H1 (cell line): ENCODE data around the gene PPP1R1A. TPM values are rescaled to one million over a fixed set of nuclear protein-coding genes. Genes with fewer than 3 reads are reported as not detected.
A peak's percentile ranks its signal among the peaks of the same experiment; 100 is the strongest.

Experiments used
- CTCF ChIA-PET: fragments of 300-600 bp; sonication (Branson Sonifier 250); formaldehyde crosslinking; loops from one replicate; lab custom pipeline; 2021; ENCODE audit not compliant: partially characterized antibody; lab: Charles Lee
- POLR2A ChIA-PET: fragments of 300-600 bp; sonication (Branson Sonifier 250); formaldehyde crosslinking; loops from one replicate; lab custom pipeline; 2021; ENCODE audit warnings: inconsistent platforms; ENCODE audit not compliant: partially characterized antibody; lab: Charles Lee
- DNase-seq, 2 experiments: peaks; one replicate each; pipeline versions ENCODE4 v3.0.0 to v3.0.0-alpha.2; 2010 to 2022; ENCODE audit warnings: low spot score in 2 of 2, low read depth in 1 of 2, mixed read lengths in 1 of 2
- FAIRE-seq: peaks from 2 replicates; lab custom pipeline; 2011; peaks lifted over from hg19 to GRCh38; lab: Jason Lieb, UNC
- H2AFZ ChIP-seq: 2 replicates; pipeline ENCODE4 v1.8.1; 2012; ENCODE audit warnings: low read length, inconsistent platforms
- H2AK5ac ChIP-seq: 2 replicates; pipeline ENCODE4 v1.6.1; 2013; ENCODE audit warnings: low read depth, low read length
- H2BK120ac ChIP-seq: replicated peaks from 2 replicates; pipeline ENCODE3; 2013; ENCODE audit warnings: low read depth, low read length, inconsistent platforms
- H2BK12ac ChIP-seq: 2 replicates; pipeline ENCODE4 v1.6.1; 2013; ENCODE audit warnings: low read depth, low read length
- H2BK15ac ChIP-seq: 2 replicates; pipeline ENCODE4 v1.6.1; 2013; ENCODE audit warnings: low read length
- H2BK20ac ChIP-seq: 2 replicates; pipeline ENCODE4 v1.6.1; 2013; ENCODE audit warnings: low read length
- H2BK5ac ChIP-seq: 2 replicates; pipeline ENCODE4 v1.6.1; 2013; ENCODE audit warnings: low read depth, low read length
- H3K14ac ChIP-seq: 2 replicates; pipeline ENCODE4 v1.6.1; 2013; ENCODE audit warnings: inconsistent platforms; ENCODE audit not compliant: insufficient read length
- H3K18ac ChIP-seq: 2 replicates; pipeline ENCODE4 v1.6.1; 2013; ENCODE audit warnings: low read length; ENCODE audit errors: extremely low read depth
- H3K23ac ChIP-seq: 2 replicates; pipeline ENCODE4 v1.6.1; 2013; ENCODE audit warnings: inconsistent platforms; ENCODE audit not compliant: insufficient read length
- H3K23me2 ChIP-seq: 2 replicates; pipeline ENCODE4 v1.6.1; 2013; ENCODE audit warnings: low read depth, low read length
- H3K27ac ChIP-seq: 2 replicates; pipeline ENCODE4 v1.6.1; 2011; ENCODE audit warnings: low read depth, low read length, inconsistent platforms
- H3K27me3 ChIP-seq, 4 experiments: replicated peaks in 1 of 4; 1 replicate in 1 of 4; 2 replicates in 3 of 4; pipeline versions ENCODE4 v1.6.1 to v1.8.1; 2011 to 2013; ENCODE audit warnings: low read length in 3 of 4, mild to moderate bottlenecking in 3 of 4, inconsistent platforms in 2 of 4, mixed read lengths in 2 of 4, moderate library complexity in 1 of 4; ENCODE audit not compliant: control insufficient read depth in 3 of 4, insufficient read depth in 3 of 4; ENCODE audit errors: extremely low read depth in 1 of 4
- H3K36me3 ChIP-seq, 4 experiments: 2 replicates each; pipeline versions ENCODE4 v1.6.1 to v1.8.1; 2011 to 2013; ENCODE audit warnings: mild to moderate bottlenecking in 4 of 4, low read length in 3 of 4, moderate library complexity in 2 of 4, control low read depth in 1 of 4, inconsistent platforms in 1 of 4; ENCODE audit not compliant: insufficient read depth in 4 of 4, control insufficient read depth in 2 of 4
- H3K4ac ChIP-seq: replicated peaks from 2 replicates; pipeline ENCODE3; 2013; ENCODE audit warnings: low read length, low read depth, mixed read lengths, inconsistent platforms; ENCODE audit not compliant: insufficient read length
- H3K4me1 ChIP-seq, 4 experiments: replicated peaks in 1 of 4; 1 replicate in 1 of 4; 2 replicates in 3 of 4; pipeline versions ENCODE4 v1.6.1 to v1.8.1; 2011 to 2013; ENCODE audit warnings: low read length in 3 of 4, inconsistent platforms in 2 of 4, mixed read lengths in 1 of 4; ENCODE audit not compliant: insufficient read depth in 4 of 4, control insufficient read depth in 3 of 4
- H3K4me2 ChIP-seq, 2 experiments: 2 replicates each; pipeline versions ENCODE4 v1.6.1 to v1.8.1; 2011 to 2013; ENCODE audit warnings: low read depth in 2 of 2, low read length in 2 of 2, control low read depth in 1 of 2, inconsistent platforms in 1 of 2, mild to moderate bottlenecking in 1 of 2; ENCODE audit not compliant: insufficient read depth in 1 of 2
- H3K4me3 ChIP-seq, 4 experiments: fragments of 200-600, 300-600 bp in 1 of 4; sonication (generic), shearing (Covaris generic), sonication (Bioruptor Twin) in 1 of 4; 2 replicates each; pipeline versions ENCODE4 v1.5.1 to v1.8.1; 2011 to 2016; ENCODE audit warnings: low read length in 4 of 4, low read depth in 3 of 4, control low read depth in 2 of 4, inconsistent platforms in 2 of 4, mild to moderate bottlenecking in 2 of 4, mixed read lengths in 1 of 4, moderate library complexity in 1 of 4; ENCODE audit not compliant: insufficient read depth in 2 of 4; ENCODE audit errors: extremely low read depth in 1 of 4
- H3K56ac ChIP-seq: replicated peaks from 2 replicates; pipeline ENCODE3; 2013; ENCODE audit warnings: low read depth, mild to moderate bottlenecking, mixed read lengths, low read length, inconsistent platforms; ENCODE audit not compliant: insufficient read length
- H3K79me1 ChIP-seq: 2 replicates; pipeline ENCODE4 v1.6.1; 2013; ENCODE audit warnings: low read depth, low read length, control low read depth
- H3K79me2 ChIP-seq, 2 experiments: 2 replicates each; pipeline versions ENCODE4 v1.6.1 to v1.8.1; 2012 to 2013; ENCODE audit warnings: low read length in 2 of 2, mild to moderate bottlenecking in 2 of 2, inconsistent platforms in 1 of 2; ENCODE audit not compliant: insufficient read depth in 2 of 2, control insufficient read depth in 1 of 2
- H3K9ac ChIP-seq, 4 experiments: replicated peaks in 1 of 4; 1 replicate in 1 of 4; 2 replicates in 3 of 4; pipeline versions ENCODE4 v1.6.1 to v1.8.1; 2011 to 2013; ENCODE audit warnings: low read depth in 3 of 4, low read length in 3 of 4, control low read depth in 2 of 4, mild to moderate bottlenecking in 2 of 4, moderate library complexity in 2 of 4, inconsistent platforms in 1 of 4; ENCODE audit errors: extremely low read depth in 1 of 4
- H3K9me3 ChIP-seq, 2 experiments: 2 replicates each; pipeline versions ENCODE4 v1.6.1 to v1.8.1; 2012 to 2013; ENCODE audit warnings: mild to moderate bottlenecking in 2 of 2, moderate library complexity in 2 of 2, control low read depth in 1 of 2, inconsistent platforms in 1 of 2, low read depth in 1 of 2, low read length in 1 of 2, mixed read lengths in 1 of 2; ENCODE audit not compliant: insufficient read depth in 2 of 2
- H4K20me1 ChIP-seq, 2 experiments: replicated peaks in 1 of 2; 2 replicates each; pipeline versions ENCODE3 to v1.8.1; 2011 to 2013; ENCODE audit warnings: inconsistent platforms in 2 of 2, low read length in 2 of 2, mild to moderate bottlenecking in 1 of 2; ENCODE audit not compliant: insufficient read depth in 2 of 2, control insufficient read depth in 1 of 2
- H4K5ac ChIP-seq: 2 replicates; pipeline ENCODE4 v1.6.1; 2013; ENCODE audit warnings: low read length, low read depth, mixed read lengths, inconsistent platforms; ENCODE audit not compliant: insufficient read length
- H4K8ac ChIP-seq: 2 replicates; pipeline ENCODE4 v1.8.0; 2013; ENCODE audit warnings: mild to moderate bottlenecking, moderate library complexity, low read length, inconsistent platforms; ENCODE audit not compliant: insufficient read depth; ENCODE audit errors: extremely low read depth
- H4K91ac ChIP-seq: replicated peaks from 2 replicates; pipeline ENCODE3; 2013; ENCODE audit warnings: low read length, mixed read lengths, inconsistent platforms; ENCODE audit not compliant: insufficient read length
- BCL11A ChIP-seq, 2 experiments: IDR thresholded peaks; one replicate each; pipeline ENCODE4 v1.6.1; 2011; ENCODE audit warnings: low read depth in 2 of 2, low read length in 2 of 2, mild to moderate bottlenecking in 2 of 2
- BRCA1 ChIP-seq: IDR thresholded peaks from 2 replicates; pipeline ENCODE4 v1.6.1; 2012; ENCODE audit warnings: low read depth, low read length, improper control_type of control experiment
- CHD1 ChIP-seq: IDR thresholded peaks from 2 replicates; pipeline ENCODE4 v1.6.1; 2012; ENCODE audit warnings: low read depth, low read length, improper control_type of control experiment
- CREB1 ChIP-seq: IDR thresholded peaks from 2 replicates; pipeline ENCODE4 v1.6.1; 2012; ENCODE audit warnings: inconsistent platforms
- GABPA ChIP-seq: IDR thresholded peaks from 2 replicates; pipeline ENCODE4 v1.6.1; 2011; ENCODE audit warnings: mild to moderate bottlenecking, low read length, moderate library complexity, borderline replicate concordance; ENCODE audit not compliant: insufficient read depth
- HDAC2 ChIP-seq, 2 experiments: fragments of 300-600 bp in 1 of 2; sonication (generic) in 1 of 2; IDR thresholded peaks; 2 replicates each; pipeline ENCODE4 v1.6.1; 2011 to 2012; ENCODE audit warnings: low read depth in 2 of 2, low read length in 2 of 2, mild to moderate bottlenecking in 2 of 2, moderate library complexity in 2 of 2, borderline replicate concordance in 1 of 2, inconsistent platforms in 1 of 2
- KDM1A ChIP-seq: fragments of 200-600, 300-600 bp; sonication (generic); IDR thresholded peaks from 2 replicates; pipeline ENCODE4 v1.7.1; 2016; ENCODE audit warnings: mild to moderate bottlenecking, low read length, borderline replicate concordance
- KDM5A ChIP-seq: fragments of 200-600 bp; IDR thresholded peaks from 2 replicates; pipeline ENCODE4 v1.7.1; 2012; ENCODE audit warnings: mild to moderate bottlenecking, low read length, inconsistent platforms, mixed read lengths
- POLR2A ChIP-seq, 2 experiments: IDR thresholded peaks; 1 replicate in 1 of 2; 2 replicates in 1 of 2; pipeline ENCODE4 v1.6.1; 2011; ENCODE audit warnings: low read depth in 2 of 2, low read length in 2 of 2, mild to moderate bottlenecking in 2 of 2; ENCODE audit errors: control extremely low read depth in 1 of 2
- SP1 ChIP-seq: IDR thresholded peaks from 2 replicates; pipeline ENCODE4 v1.6.1; 2011; ENCODE audit warnings: low read depth, low read length
- TCF12 ChIP-seq: IDR thresholded peaks from 2 replicates; pipeline ENCODE4 v1.6.1; 2011; ENCODE audit warnings: low read depth, mild to moderate bottlenecking, low read length
- TEAD4 ChIP-seq: IDR thresholded peaks from 2 replicates; pipeline ENCODE4 v1.6.1; 2012; ENCODE audit warnings: low read depth, low read length, inconsistent platforms, mixed read lengths
- WGBS, 2 experiments: shearing (Covaris generic) in 1 of 2; methylation state at CpG; one replicate each; pipeline versions ENCODE4 v1.1.6 to v1.1.7; 2013 to 2015; ENCODE audit warnings: low lambda C conversion rate in 2 of 2, mixed read lengths in 2 of 2, inconsistent platforms in 1 of 2, low coverage in 1 of 2, missing lambda C conversion rate in 1 of 2; ENCODE audit not compliant: insufficient replicate concordance in 2 of 2, insufficient coverage in 1 of 2, insufficient read length in 1 of 2; ENCODE audit errors: extremely low coverage in 1 of 2, missing lambda C conversion rate in 1 of 2; 5-methylcytosine and 5-hydroxymethylcytosine counted together
- polyA plus RNA-seq, 7 experiments: library from polyadenylated mRNA; depleted of rRNA in 3 of 7; stranded (reverse) in 5 of 7; unstranded in 2 of 7; fragments of >200 nt in 5 of 7; fragments of 200-250 nt in 2 of 7; gene quantifications; 1 replicate in 5 of 7; 2 replicates in 1 of 7; 4 replicates in 1 of 7; pipeline versions ENCODE4 v1.2.1 to v1.2.3, GENCODE V29; 2011 to 2013; ENCODE audit warnings: missing spikeins in 2 of 7, mixed read lengths in 2 of 7
- total RNA-seq: library from RNA; stranded (reverse); fragmentation: NEBNext Ultra II Directional; extraction: Animal tissue kit (Norgen Biotek cat#: 25700); gene quantifications from 2 replicates; pipeline ENCODE4 v1.2.1, GENCODE V29; 2021
- TF ChIP-seq, protein P1 (sequence below), 3 experiments: IDR thresholded peaks; 1 replicate in 2 of 3; 2 replicates in 1 of 3; pipeline versions ENCODE4 v1.5.1 to v1.6.1; 2011; ENCODE audit warnings: low read length in 3 of 3, mild to moderate bottlenecking in 3 of 3, inconsistent platforms in 2 of 3, low read depth in 1 of 3, moderate library complexity in 1 of 3; ENCODE audit not compliant: insufficient read depth in 1 of 3; ENCODE audit errors: control extremely low read depth in 1 of 3

PPP1R1A gene
- total and polyA plus RNA-seq, 2 of the 8 experiments (the other 6 are each of a cell fraction or from before 2014, with no cell fraction given), result 5.8 to 13.1 TPM

DNA sequence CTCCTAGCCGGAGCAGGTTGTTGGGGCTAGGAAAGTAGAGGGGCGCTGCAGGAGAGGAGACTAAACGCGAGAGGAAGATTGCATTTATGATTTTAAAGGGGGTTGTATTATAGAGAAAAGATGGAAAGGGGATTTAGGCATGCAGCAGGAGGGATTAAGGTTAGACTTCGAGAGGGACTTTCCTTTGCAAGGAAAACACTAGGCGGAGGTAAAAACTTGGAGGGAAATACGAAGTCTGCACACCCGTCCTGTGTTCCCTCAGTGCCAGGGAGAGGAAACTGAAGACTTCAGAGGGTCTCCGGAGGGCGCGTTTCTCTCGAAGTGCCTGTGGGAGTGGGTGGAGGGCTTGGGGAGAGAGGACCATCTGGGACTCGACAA, 420 bp upstream of the PPP1R1A start:
- H3K4me3 ChIP-seq, result peak overlapping the region; percentile 42 to 88 (median 64)
- H3K4ac ChIP-seq, result no peak overlapping the region
- H4K20me1 ChIP-seq, result no peaks in the 10 kb centered on the region
- no peak overlapping the region for H2BK15ac ChIP-seq
- ChIA-PET POLR2A (no interaction called here), CTCF (interaction anchor here (1.7 to 8.2 kb wide), 3 partner anchors 9 to 16 kb away, joined by 5 to 99 read pairs (median 48); no protein-coding TSS in a partner anchor)
- WGBS, 2 experiments, result 23 to 100% methylated on average over 2 to 13 of the region's 13 CpGs
- no peak overlapping the region for H3K27ac ChIP-seq
- no peak for DNase-seq
- H3K23me2 ChIP-seq, result peaks cover 9% of the 10 kb centered on the region; the same call in 1 of the 2 replicates
- no peak overlapping the region for H3K56ac ChIP-seq
- H2BK120ac ChIP-seq, result no peak overlapping the region
- no peaks in the 10 kb centered on the region for H3K79me2 ChIP-seq
- no peak overlapping the region for H3K14ac ChIP-seq
- no peak for FAIRE-seq
- no peak overlapping the region for H2AK5ac ChIP-seq
- peaks cover 2 to 53% (median 42%) of the 10 kb centered on the region in 4 experiments for H3K27me3 ChIP-seq
- no peak overlapping the region for H4K8ac ChIP-seq
- no peaks in the 10 kb centered on the region for H3K36me3 ChIP-seq
- no peak overlapping the region for H3K23ac ChIP-seq
- no peaks in the 10 kb centered on the region; the same call in 1 of the 2 replicates for H3K79me1 ChIP-seq
- H2BK12ac ChIP-seq, result no peak overlapping the region
- H2AFZ ChIP-seq, result no peak overlapping the region
- H3K9me3 ChIP-seq, result no peaks in the 10 kb centered on the region
- H3K4me2 ChIP-seq, result peak overlapping the region; percentile 58 to 70
- H2BK5ac ChIP-seq, result no peak overlapping the region
- H2BK20ac ChIP-seq, result no peak overlapping the region
- H3K4me1 ChIP-seq, result peaks cover 0 to 26% (median 16%) of the 10 kb centered on the region in 4 experiments; a peak in 6 of 7 replicates
- no peak overlapping the region; the same call in 1 of the 2 replicates for H3K18ac ChIP-seq
- no peak overlapping the region for H4K5ac ChIP-seq
- no peak overlapping the region for H3K9ac ChIP-seq
- H4K91ac ChIP-seq, result no peak overlapping the region
- TF ChIP-seq KDM1A (peak; percentile 100), BCL11A (IDR thresholded peaks at IDR 0.05; ENCODE audit: low read depth in 2 of 2, low read length in 2 of 2) (no peak), TCF12 (no peak), SP1 (no peak), KDM5A (no peak), POLR2A (IDR thresholded peaks at IDR 0.05; ENCODE audit: control extremely low read depth in 1 of 2, low read depth in 2 of 2, low read length in 2 of 2) (no peak), BRCA1 (no peak), TEAD4 (no peak), CHD1 (no peak), GABPA (no peak), HDAC2 (IDR thresholded peaks at IDR 0.05; ENCODE audit: borderline replicate concordance in 1 of 2, low read depth in 2 of 2, low read length in 2 of 2) (peak in 1 of 2 experiments; percentile 94; a peak in 2 of 4 replicates), CREB1 (no peak)
- TF ChIP-seq, protein P1, sequence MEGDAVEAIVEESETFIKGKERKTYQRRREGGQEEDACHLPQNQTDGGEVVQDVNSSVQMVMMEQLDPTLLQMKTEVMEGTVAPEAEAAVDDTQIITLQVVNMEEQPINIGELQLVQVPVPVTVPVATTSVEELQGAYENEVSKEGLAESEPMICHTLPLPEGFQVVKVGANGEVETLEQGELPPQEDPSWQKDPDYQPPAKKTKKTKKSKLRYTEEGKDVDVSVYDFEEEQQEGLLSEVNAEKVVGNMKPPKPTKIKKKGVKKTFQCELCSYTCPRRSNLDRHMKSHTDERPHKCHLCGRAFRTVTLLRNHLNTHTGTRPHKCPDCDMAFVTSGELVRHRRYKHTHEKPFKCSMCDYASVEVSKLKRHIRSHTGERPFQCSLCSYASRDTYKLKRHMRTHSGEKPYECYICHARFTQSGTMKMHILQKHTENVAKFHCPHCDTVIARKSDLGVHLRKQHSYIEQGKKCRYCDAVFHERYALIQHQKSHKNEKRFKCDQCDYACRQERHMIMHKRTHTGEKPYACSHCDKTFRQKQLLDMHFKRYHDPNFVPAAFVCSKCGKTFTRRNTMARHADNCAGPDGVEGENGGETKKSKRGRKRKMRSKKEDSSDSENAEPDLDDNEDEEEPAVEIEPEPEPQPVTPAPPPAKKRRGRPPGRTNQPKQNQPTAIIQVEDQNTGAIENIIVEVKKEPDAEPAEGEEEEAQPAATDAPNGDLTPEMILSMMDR (IDR thresholded peaks at IDR 0.05; ENCODE audit: control extremely low read depth in 1 of 3, insufficient read depth in 1 of 3, low read depth in 1 of 3, low read length in 3 of 3), result no peak
